Measurements from ENCODE around the gene HHATL.
A peak's percentile ranks its signal among the peaks of the same experiment; 100 is the strongest.

HHATL gene

DNA sequence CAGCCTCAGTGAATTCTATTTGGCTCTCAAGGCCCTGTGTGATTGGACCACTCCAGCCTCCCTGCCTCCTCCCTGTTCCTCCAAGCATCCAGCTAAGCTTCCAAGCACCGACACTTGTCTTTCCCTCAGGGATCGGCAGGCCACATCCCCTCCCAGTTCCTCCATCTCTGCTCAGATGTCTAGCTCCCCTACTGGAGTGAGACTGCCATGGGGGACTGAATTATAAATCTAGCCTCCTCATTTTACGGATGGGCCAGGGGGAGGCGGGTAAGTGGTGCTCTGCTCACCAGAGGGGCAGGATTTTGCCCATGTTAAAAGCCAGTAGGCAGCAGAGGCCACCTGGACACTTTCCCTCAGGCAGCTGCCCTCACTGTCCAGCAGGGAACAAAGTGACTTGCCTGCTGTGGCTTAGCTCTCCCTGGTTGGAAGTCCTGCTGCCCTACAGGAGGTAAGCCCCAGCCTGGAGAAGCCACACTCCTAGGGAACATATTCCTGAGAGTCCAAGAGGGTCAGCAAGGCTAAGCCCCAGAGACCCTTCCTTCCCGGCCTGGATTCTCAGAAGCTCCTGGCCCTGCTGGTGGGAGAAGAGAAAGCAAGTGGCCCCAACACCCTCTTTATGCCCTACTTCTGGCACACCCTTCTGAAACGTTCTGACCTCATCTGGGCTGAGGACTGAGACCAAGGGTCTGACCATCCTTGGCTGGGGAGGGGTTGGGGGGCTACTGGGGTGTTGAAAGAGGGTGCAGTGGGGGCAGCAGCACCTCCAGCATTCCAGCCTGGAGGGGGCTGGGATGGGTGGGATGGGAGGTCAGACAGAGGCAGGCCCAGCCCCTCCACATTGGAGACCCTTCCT lies 9.1 kb upstream of the HHATL start:
- no peak for DNase-seq

DNA sequence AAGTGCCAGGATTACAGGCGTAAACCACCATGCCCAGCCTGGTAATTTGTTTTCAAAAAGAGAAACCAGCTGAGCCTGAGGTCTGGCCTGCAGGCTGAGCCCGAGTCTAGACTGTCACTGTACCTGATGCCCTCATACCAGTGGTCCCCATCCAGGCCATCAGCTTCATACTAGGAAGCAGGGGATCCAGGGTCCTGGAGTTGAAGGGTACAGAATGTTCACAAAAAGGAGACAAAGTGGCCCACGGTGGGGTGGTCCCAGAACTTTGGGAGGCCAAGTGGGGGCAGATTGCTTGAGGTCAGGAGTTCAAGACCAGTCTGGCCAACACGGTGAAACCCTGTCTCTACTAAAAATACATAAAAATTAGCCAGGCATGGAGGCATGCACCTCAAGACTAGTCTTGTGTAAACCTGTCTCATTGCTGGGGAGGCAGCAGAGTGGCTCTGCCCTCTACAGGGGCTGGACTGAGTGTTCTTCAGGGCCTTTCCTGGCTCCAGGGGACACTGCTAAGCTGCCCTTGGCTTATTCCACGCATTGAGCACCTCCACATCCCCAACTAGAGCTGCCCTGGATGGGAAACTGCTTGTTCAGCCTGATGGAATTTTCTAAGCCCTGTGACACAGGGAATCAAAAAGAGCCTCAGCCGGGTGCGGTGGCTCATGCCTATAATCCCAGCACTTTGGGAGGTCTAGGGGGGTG lies 7.9 kb upstream of the HHATL start:
- DNase-seq = no peak

DNA sequence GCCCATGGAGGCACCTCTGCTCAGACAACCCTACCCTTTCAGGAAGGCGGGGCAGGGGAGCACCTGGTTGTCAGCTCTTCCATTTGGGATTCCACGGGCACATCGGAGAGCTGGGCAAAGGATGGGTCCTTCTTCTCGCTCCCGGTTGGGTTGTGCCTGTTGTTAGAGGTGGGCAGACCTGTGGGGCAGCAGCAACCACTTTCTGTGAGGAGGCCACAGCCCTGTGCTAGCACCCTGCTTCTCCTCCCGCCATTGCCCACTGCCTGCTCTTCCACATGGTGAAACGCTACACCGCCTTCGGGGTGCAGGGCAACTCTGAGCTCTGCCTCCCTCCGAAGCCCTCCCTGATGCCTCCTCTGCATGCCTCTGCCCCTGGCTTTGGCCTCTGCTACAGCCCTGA lies 7.0 kb upstream of the HHATL start:
- no peak for DNase-seq

DNA sequence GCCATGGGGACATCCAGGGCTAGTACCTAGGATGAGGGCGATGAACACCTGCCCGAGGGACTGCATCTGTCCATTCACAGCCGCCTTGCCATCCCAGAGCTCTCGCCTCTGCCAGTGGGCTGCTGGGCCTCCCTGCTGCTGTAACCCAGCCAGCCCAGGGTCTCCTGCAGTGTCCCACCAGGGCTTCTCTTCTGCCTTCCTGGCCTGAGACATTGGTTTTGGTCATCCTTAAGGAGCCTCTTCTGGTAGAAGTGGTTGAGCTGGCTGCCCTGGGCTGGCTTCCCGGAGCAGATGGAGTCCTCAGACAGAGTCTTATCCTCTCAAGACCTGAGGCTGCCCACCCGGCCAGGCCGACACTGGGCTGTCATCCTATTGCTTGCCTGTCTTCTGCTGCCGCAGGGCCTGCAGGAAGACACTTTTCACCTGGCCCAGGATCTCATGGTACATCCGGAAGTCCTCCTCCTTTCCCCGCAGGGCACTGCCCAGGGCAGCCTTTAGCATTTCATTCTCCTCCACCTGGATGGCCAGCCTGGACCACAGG lies 6.1 kb upstream of the HHATL start:
- no peak for DNase-seq

DNA sequence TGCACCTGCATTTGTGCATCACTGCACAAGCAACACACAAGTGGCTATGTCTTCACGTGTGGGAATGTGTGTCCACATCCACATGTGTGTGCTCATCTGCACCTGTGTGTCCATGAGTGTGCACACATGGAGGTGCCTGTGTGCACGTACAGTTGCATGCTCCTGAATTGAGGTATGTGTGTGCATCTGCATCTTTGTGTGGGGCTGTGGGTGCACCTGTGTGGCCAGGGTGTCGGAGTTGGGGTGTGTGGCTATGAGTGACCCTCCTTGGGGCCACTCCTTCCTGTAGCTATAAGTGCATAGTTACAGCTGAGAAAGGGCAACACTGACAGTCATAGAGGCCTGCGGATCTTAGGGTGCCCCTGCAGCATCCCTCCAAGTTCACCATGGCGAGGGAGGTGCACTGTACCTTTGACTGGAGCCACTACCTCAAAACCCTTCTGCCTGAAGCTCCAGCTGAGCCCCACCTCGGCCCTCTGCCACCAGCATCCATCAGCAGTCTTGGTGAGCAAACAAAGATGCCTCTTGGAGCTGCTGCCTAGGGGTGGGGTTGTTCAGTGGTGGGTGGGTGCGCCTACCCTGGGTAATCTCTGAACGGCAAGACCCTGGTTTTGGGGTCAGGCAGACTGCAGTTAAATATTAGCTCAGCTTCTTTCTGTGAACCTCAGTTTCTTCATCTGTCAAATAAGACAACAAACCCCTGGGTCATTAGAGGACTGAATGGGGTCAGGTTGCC lies 5.2 kb upstream of the HHATL start:
- DNase-seq = no peak

DNA sequence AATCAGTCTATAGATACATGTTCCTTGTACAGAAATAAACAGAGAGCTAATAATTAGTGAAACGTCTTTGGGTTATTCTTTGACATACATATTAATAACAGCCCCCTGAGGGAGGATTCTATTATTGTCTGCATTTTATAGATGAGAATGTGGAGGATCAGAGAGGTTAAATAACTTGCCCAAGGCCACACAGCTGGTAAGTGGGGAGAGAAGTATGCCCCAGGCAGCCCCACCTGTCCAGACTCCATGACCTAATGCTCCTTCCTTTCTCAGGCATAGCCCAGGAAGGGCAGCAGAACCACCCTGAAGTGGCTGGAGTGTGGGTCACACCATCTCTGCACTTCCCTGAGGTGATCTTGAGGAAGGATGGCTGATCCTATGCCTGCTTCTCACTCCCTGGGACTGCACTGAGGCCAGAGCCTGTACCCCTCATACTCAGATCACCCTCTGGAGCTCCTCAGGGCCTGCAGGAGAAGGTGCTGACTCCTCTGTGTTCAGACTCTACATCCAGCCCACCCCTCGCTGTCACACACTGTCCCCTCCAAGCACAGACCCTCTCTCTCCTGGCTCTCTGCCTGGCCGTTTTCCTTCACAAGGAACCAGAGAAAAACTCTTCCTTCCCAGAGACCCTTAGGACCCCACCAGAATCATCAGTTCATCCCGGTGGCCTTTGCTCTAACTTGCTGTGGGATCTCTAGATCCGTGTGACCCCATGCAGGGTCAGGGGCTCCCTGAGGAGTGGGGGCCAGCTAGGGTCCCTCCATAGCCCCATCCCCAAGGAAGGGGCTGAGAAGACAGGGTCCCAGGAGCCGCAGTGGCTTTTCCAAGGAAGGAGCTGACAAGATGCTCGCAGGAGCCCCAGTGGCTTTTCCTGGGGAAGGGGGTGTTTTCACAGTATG lies 4.4 kb upstream of the HHATL start:
- no peak for DNase-seq

DNA sequence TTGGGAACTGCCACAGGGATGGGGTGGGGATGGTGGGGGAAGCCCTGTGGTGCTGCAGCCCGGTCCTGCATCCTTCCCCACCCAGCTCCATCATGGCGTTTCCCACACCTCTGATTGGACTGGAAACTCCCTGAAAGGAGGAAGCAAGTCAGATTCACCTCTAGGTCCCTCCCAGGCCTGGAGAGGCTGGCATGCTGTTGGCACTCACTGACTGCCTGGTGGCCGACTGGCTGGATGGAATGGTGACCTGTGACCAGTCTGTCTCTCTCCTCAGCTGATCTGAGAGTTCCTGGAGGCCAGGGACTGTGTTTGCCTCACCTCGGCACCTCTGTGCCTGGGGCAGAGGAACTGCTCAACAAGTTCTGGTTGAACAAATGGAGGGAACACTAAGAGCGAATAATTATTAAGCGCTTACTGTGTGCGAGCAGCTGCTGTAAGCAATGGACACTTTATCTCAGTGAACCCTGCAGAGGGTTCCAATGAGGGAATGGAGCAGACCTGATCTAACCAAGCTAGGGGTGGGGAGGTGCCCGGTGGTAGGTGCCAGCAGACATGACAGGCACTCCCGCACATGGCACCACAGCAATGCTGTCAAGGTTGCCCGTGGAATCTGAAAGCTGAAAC lies 3.5 kb upstream of the HHATL start:
- DNase-seq = no peak

DNA sequence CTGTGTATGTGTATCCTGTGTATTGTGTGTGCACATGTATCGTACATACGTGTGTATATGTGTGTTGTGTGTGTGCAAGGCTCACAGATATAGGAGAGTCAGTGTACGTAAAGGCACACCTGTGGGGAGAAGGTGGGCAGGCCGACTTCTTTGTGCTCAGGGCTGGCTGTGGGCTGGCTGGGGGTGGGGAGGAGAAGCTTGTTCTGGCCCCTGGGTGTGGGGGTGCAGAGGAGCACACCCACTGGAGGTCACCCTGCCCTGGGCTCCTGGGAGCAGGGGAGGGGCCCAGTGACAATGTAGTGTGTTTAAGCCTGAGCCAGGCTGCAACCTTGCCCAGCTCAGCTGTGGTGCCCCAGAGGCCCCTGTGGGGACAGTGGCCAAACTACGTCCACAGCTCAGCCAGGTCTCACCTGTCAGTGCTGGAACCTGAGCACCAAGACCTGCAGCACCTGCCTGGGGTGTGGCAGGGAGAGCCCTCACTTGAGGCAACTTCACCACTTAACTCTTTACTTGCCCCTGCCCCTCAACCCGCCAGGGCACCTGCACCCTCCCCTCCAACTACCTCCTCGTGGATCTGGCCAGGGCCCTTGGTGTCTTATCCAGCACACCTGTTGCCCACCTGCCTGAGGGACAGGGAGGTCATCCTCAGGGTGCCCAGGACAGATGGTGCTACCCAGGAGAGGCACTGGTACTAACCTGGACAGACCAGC lies 2.6 kb upstream of the HHATL start:
- no peak for DNase-seq

DNA sequence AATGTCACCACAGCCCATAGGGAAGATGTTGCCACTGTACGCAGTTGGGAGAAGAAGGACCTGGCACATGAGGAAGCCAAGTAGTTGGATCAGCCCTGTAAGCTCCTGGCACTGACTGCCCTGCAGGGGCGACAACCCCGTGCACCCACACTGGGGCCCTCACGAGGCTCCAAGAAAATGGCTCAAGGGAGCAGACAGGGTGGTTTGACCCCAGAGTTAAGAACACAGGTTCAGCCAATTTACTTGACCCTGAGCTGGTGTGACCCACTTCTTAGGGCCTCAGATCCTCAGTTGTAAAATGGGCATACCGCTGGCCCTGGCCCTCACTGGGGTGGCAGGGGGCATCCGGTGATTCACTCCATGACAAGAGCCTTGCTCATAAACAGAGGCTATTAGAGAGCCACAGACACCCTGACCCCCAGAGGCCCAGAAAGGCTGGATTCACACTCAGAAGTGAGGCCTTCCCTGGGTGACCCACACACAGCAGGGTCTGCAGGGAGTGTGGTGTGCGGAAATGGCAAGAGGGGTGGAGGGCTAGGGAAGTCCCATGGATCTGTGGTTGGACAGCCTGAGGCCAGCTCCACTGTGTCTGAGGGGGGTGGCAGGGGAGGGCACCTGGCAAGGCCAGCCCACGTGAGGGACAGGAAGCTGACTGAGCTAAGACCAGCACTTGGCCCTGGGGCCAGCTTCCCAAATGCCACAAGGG lies 1.7 kb upstream of the HHATL start:
- DNase-seq = no peak

DNA sequence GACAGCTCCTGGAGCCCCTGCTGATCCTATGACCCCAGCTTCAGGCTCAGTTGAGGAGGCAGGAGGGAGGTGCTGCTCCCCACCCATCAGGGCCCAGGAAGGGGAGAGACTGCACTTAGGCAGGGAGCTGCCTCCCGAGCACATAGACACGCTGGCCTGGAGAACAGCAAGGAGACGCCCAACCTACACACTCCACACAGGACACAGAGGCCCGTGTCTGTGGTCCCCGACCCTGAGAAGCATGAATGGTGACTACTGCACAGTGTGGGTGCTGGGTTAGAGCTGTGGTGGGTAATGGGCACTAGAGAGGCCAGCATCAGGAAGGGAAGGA lies 1.1 kb upstream of the HHATL start:
- DNase-seq = no peak

DNA sequence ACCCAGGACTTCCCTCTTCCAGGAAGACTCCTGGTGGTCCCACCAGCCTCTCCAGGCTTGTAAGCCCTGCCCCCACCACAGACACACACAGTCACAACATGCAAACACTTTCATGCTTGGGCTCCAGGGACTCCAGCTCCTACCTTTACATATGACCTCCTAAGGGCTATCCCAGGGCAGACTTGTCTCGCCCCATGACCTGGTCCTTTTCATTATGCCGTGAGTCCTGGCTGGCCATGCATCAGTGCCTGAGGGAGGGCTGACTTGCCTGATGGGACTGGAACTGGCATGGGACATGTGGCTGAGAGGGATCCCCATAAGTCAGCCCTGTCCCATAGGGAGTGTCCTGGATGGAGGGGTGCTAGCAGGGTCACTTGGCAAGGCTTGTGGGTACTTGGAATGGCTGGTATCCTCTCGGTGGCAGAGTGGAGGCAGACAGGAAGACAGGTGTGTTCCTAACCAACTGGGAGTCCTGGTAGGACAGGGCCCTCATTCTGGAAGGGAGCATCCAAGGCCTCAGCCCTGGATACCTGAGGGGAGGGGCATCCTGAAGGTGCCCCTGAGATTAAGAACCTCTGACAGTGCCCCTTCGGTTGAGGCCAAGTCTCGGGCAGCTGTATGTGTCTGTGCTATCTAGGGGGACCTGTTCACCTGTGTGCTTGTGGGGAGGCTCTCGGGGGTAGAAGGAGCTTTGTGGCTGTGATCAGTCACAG lies 540 bp upstream of the HHATL start:
- no peak for DNase-seq

DNA sequence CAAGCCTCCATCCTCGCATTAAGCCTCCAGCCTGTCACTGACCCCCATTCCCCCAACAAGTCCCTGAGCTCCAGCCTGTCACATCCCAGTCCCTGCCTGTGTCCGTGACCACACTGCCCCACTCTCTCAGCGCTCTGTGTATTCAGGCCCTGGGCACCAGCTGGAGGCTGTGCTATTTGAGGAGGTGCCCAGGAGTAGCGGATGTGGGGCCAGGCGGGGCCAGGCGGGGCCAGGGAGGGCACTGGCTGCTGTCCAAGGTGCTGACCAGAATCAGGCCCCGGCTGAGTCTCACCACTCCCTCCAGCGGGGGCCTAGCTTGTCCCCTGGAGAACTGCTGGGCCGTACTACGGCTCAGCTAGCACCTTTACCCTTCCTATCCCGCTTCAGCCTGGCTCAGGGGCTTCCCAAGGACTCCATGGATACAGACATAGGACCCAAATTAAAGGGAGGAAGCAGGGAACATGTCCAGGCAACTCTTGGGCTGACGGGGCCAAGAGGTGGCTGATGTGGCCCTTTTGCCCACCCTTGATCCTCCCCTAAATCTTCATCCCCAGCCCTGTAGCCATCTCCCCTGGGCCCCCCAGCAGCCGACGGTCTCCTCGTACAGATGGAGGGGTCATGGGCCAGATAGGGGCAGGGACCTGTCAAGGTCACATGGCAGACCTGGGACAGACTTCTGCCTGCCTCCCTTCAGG lies 1.1 kb downstream of the HHATL start:
- DNase-seq = peak; percentile 57

DNA sequence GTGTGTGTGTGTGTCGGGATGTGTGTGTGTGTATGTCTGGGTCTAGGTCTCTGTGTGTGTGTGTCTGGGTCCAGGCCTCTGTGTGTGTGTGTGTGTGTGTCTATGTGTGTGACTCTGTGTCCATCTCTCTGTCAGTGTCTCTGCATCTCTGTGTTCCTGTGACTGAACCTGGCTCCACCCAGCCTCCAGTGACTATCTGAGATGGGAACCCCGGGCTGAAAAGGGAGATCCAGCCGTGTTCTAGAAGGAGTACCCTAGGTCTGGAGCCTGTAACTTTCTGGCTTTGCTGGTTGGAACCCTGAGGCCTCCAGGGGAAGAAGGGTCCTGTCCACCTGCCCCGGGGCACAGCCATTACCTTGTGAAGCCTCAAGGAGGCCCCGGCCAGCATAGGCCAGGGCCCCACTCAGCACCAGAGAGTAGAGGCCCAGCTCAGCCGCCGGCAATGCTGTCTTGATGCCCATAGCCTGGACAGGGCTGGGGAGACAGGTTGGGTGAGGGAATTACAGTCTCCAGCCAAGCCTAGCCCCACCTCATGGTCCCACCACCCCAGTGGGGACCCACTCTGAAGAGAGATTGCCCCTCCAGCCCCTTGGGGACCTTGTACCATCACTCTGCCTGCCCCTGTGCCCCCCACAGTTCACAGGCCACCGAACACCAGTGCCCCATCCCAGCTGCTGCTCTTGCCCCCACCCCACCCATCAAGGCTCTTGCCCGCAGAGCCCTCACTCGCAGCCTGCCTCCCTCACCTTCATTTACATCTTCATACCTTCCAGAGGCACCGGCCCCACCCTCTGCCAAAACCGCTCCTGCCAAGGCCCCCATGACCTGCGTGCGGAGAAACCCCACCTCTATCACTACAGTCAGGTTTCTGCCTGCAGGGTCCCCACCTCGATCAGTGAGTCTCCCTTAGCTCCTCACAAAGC lies 2.0 kb downstream of the HHATL start:
- DNase-seq = no peak

DNA sequence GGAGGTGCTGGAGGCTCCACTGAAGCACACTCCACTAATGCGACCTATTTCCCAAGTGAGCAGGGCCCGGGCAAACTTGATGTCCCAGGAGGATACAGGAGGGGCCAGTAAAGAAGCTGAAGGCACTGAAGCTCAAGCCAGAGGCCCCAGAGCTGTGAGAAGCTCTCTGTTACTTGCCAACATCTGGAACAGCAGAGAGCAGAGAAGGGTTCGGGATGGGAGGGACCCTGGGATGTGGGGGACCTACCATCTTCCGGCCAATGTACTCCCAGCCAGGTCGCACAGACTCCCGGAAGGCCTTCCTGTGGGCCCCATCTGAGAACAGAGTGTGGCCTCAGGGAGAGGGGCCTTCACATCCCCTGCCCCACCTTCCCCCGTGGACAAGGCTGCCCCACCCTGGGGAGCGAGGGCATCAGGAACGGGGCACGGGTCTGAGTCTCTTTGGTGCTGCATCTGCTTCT lies 3.1 kb downstream of the HHATL start:
- no peak for DNase-seq

DNA sequence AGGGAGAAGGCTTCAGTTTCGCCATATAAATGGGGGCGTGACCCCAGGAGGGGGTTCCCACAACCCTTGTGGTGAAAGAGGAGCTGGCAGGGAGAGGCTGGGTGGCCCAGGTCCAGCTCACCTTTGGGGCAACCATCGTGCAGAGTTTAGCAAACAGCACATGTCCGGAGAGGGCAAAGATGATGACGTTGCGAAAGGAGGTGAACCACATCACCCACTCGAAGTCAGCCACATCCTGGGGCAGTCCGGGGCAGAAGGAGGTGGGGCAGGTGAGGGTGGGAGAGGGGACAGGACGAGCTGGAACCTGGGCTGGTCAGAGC lies 3.7 kb downstream of the HHATL start:
- DNase-seq = no peak

DNA sequence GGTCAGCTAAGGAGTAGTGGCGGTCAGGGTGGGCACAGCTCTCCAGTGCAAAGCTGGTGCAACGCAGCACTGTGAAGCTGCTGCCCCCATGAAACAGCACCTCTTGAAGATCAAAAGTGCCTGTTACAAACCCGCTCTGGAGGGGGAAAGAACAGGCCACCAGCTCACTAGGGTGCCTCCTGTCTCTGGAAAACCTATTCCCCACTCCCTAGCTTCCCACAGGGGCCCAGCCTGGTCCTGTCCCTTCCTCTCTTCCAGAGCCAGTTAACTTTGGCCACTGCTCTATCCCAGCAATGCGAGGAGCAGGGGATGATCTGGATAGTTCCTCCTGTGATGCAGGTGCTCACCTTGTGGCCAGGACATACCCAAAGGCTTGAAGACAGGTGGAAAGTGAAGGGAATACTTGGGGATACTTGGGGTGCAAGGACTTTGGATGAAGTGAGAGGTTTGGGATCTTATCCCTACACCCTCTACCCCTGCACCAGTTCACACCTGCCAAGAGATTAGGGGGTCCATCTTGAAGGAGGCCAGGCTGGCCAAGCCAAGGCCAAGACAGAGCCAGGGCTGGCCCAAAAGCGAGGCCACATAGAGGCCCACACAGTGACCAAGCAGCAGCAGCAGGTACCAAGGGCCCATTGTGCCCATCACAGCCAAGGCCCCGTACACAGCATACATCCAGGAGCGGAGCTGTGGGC lies 4.2 kb downstream of the HHATL start:
- DNase-seq = no peak

DNA sequence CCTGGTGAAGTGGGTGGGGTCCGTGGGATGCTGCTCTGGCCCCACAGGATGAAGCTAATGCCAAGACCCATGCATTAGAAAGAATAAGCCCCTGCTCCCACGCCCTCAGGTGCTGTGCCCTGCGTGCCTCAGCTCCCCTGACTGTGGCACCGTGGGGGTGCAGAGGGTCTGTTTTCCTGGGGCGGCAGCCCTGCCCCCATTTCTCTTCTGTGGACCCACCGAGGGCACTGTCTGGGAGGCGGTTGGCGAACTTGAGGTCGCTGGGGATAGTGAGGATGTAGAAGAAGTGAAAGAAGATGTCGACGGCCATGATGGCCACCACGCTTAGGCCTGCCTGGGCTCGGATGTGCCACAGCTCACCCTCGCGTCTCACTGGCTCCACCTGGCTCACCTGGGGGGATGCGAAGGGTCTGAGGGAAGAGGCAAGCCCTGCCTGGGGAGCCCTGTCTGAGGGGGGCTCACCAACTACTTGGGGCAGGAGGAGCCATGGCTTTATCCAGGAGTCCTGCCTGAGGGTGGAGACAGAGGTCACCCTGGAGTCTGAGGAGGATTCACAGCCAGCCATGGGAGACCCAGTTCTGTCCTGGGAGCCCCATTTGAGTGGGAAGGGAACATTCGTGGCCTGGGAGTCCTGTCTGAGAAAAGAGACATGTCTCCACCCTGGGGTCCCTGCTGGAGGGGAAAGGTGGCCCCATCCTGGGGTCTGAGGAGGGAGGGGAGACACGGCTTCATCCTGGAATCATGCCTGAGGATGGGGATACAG lies 5.1 kb downstream of the HHATL start:
- no peak for DNase-seq

All from SHP77 treated with DMSO at 0.1 percent for 48 hours (cell line).